Measurements from ENCODE around the gene UBE2O.

DNA sequence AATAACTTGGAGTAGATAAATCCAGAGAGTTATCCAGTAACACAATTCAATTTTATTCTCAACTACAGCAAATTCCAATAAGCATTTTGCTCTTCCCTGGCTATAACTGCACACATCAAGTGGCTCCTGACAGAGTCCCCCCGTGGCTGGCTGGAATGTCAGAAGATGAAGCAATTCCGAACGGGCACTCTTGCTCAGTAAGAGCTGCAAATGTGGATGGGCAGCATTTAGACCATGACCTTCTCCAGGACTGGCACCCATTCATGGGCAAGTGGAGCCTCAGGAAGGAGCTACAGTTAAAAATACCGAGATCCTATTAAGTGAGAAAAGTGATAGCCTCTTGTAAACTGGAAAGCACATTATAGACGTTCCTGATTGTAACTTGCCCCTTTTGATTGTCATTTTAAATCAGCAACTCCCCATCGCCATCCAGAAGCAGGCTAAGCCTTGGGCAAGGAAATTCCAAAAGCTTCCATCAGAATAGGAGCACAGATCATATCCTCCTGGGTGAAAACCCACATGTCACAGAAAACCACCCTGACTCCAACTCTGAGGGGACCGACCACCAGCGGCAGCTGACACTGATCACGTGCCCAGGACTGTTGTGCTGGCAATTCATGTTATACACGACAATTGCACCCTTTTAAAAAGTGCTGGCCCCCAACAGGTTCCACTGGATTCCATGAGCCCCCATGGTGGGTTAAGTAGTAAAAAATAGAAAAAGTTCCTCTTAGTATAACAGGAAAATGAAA is 7.1 kb downstream of the UBE2O start:
- TF ChIP-seq ZNF747 (tag by site-specific recombination; IDR thresholded peaks at IDR 0.05): no peak
- no peak for TF ChIP-seq CTCF (tag by site-specific recombination; IDR thresholded peaks at IDR 0.05)
- TF ChIP-seq, protein P1, sequence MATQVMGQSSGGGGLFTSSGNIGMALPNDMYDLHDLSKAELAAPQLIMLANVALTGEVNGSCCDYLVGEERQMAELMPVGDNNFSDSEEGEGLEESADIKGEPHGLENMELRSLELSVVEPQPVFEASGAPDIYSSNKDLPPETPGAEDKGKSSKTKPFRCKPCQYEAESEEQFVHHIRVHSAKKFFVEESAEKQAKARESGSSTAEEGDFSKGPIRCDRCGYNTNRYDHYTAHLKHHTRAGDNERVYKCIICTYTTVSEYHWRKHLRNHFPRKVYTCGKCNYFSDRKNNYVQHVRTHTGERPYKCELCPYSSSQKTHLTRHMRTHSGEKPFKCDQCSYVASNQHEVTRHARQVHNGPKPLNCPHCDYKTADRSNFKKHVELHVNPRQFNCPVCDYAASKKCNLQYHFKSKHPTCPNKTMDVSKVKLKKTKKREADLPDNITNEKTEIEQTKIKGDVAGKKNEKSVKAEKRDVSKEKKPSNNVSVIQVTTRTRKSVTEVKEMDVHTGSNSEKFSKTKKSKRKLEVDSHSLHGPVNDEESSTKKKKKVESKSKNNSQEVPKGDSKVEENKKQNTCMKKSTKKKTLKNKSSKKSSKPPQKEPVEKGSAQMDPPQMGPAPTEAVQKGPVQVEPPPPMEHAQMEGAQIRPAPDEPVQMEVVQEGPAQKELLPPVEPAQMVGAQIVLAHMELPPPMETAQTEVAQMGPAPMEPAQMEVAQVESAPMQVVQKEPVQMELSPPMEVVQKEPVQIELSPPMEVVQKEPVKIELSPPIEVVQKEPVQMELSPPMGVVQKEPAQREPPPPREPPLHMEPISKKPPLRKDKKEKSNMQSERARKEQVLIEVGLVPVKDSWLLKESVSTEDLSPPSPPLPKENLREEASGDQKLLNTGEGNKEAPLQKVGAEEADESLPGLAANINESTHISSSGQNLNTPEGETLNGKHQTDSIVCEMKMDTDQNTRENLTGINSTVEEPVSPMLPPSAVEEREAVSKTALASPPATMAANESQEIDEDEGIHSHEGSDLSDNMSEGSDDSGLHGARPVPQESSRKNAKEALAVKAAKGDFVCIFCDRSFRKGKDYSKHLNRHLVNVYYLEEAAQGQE (tag by site-specific recombination; IDR thresholded peaks at IDR 0.05): no peak
- TF ChIP-seq, protein P2, sequence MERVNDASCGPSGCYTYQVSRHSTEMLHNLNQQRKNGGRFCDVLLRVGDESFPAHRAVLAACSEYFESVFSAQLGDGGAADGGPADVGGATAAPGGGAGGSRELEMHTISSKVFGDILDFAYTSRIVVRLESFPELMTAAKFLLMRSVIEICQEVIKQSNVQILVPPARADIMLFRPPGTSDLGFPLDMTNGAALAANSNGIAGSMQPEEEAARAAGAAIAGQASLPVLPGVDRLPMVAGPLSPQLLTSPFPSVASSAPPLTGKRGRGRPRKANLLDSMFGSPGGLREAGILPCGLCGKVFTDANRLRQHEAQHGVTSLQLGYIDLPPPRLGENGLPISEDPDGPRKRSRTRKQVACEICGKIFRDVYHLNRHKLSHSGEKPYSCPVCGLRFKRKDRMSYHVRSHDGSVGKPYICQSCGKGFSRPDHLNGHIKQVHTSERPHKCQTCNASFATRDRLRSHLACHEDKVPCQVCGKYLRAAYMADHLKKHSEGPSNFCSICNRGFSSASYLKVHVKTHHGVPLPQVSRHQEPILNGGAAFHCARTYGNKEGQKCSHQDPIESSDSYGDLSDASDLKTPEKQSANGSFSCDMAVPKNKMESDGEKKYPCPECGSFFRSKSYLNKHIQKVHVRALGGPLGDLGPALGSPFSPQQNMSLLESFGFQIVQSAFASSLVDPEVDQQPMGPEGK (tag by site-specific recombination; IDR thresholded peaks at IDR 0.05): no peak
- TF ChIP-seq TCF7L2 (IDR thresholded peaks at IDR 0.05; ENCODE audit: borderline replicate concordance, low read depth, low read length): no peak
